A673 (cell line): Measurements from ENCODE around the gene FANCB.

Experiments used
- CTCF ChIP-seq: fragments of 300-800, 200-600 bp; sonication (generic); conservative IDR thresholded peaks from 2 replicates; pipeline ENCODE4 v1.5.1; 2017; ENCODE audit warnings: low read depth, mild to moderate bottlenecking, antibody characterized with exemption, low read length, moderate library complexity, mixed read lengths
- EZH2 ChIP-seq: fragments of 200-600 bp; sonication (generic); IDR thresholded peaks from 2 replicates; pipeline ENCODE4 v1.6.1; 2017; ENCODE audit warnings: borderline replicate concordance, low read depth, mild to moderate bottlenecking, mixed read lengths, antibody characterized with exemption, low read length; ENCODE audit not compliant: poor library complexity, severe bottlenecking

GRCh38 chrX:14817571-14817970 is 55.3 kb downstream of the FANCB start:
- TF ChIP-seq CTCF (no peak), EZH2 (no peak)
